22Rv1 (cell line): ENCODE data around the gene BCR.

Source experiments
- H3K27ac ChIP-seq: fragments of 450-650 bp; 2 replicates; pipeline ENCODE4 v1.5.1; 2017
- ZFX ChIP-seq: fragments of 450-650 bp; IDR thresholded peaks from 2 replicates; pipeline ENCODE4 v1.6.1; 2017; ENCODE audit warnings: antibody characterized with exemption, borderline replicate concordance
- TF ChIP-seq, protein P1 (sequence below): fragments of 450-650 bp; IDR thresholded peaks from 2 replicates; pipeline ENCODE4 v1.5.1; 2017; ENCODE audit warnings: mild to moderate bottlenecking

Gene BCR

DNA sequence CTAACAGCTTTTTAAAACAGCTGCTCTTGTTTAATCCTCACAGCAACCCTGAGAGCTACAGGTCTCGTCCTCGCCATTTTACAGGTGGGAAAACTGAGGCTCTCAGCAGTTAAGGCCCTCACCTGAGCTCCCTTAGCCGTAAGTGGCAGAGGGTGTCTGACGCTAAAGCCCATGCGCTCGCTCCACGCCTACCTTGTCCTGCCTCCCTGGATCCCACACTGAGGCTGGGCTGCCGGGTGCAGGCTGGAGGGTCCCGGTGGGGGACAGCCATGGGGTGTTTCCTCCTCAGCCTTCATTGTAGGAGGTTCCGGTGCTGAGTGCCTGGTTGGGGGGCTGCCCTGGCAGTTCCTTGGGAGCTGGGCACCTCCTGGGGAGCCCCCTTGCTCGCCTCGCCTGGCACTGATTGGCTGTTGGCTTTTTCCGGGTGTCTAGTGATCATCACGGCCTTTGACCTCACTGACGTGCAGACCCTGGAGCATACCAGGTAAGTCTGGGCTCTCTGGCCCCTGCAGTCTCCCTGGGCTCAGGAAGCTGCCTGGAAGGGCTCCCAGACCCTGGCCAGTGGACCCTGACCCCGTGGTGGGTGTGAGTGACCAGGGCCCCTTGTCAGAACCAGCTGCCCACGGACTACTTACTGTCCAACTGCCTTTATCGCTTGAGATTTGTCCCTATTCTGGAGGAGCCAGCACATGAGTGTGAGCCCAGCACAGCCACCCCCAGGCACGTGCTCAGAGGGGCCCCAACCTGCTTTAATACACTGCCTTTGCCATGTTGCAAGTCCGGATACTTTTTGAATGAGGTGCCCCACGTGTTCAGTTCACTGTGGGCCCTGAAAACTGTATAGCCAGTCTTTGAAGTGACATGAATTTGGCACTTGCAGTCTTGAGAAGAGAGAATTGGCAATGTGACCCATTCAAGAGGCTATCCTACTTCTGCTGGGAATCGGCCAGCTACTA, 22.5 kb upstream of the BCR start:
- no peak for TF ChIP-seq ZFX
- TF ChIP-seq, protein P1, sequence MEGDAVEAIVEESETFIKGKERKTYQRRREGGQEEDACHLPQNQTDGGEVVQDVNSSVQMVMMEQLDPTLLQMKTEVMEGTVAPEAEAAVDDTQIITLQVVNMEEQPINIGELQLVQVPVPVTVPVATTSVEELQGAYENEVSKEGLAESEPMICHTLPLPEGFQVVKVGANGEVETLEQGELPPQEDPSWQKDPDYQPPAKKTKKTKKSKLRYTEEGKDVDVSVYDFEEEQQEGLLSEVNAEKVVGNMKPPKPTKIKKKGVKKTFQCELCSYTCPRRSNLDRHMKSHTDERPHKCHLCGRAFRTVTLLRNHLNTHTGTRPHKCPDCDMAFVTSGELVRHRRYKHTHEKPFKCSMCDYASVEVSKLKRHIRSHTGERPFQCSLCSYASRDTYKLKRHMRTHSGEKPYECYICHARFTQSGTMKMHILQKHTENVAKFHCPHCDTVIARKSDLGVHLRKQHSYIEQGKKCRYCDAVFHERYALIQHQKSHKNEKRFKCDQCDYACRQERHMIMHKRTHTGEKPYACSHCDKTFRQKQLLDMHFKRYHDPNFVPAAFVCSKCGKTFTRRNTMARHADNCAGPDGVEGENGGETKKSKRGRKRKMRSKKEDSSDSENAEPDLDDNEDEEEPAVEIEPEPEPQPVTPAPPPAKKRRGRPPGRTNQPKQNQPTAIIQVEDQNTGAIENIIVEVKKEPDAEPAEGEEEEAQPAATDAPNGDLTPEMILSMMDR: no peak
- H3K27ac ChIP-seq: no peak overlapping the region

DNA sequence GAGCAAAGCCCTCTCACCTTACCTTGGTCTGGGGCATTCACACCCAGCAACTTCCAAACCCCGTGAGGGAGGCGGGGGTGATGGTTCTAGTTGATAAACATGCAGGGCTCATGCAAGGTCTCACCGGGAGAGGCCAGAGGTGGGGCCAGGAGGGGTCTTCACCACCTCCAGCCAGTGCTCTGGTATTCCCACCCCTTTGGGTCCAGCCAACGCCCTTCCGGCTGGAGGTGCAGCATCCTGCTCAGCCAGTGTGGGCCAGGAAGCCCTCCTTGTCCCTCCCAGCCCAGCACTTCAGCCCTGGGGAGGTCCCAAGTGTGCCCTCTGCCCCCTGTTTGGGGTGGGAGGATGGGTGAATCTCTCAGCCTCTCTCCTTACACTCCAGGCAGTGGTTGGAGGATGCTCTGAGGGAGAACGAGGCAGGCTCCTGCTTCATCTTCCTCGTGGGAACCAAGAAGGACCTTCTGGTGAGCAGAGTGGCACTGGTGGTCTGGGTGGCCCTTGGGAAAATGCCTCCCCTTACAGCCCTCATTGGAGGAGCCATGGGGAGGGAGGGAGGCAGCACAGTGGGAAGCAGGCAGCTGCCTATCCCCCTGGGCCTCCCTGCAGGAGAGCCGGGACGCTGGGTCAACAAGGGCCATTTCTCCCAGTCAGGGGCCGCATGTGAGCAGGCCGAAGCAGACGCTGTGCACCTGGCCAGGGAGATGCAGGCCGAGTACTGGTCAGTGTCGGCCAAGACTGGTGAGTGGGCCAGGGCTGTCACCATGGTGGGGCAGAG, 21.6 kb upstream of the BCR start:
- H3K27ac ChIP-seq: no peak overlapping the region
- TF ChIP-seq ZFX: no peak
- TF ChIP-seq, protein P1: no peak

DNA sequence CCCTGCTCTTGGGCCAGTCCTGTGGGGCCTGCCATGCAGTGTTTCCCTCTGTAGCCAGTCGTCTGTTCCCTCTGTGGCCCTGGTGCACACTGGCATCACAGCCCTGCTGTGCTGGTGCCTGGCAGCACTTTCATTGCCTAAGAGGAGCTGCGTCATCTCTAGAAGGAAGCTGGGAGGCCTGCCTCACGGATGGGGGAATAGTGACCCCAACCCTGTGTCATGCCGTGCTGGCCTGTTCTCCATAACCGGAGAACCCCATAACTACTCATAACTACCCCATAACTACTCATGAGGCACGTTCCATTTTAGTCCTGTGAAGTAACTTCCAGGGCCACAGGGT, 21.0 kb upstream of the BCR start:
- H3K27ac ChIP-seq: no peak overlapping the region
- no peak for TF ChIP-seq ZFX
- TF ChIP-seq, protein P1: no peak

DNA sequence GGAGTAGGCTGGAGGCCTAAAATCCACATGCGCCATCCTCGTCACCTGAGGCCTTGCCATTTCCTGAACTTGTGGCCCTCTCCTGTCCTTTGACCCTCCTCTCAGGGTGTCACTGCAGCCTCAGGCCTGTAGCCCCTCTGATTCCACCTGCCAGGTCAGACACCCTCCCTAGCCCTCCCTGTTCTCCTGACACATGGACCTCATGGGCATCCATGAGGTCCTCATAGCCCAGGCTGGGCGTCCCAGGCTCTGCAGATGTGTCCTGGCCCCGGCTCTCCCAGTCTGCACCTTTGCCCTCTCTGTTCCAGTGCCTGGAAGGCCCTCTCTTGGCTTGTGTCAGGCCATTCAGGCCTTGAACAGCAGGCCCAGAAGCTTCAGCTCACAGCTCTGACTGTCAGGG, 19.3 kb upstream of the BCR start:
- no peak overlapping the region for H3K27ac ChIP-seq

DNA sequence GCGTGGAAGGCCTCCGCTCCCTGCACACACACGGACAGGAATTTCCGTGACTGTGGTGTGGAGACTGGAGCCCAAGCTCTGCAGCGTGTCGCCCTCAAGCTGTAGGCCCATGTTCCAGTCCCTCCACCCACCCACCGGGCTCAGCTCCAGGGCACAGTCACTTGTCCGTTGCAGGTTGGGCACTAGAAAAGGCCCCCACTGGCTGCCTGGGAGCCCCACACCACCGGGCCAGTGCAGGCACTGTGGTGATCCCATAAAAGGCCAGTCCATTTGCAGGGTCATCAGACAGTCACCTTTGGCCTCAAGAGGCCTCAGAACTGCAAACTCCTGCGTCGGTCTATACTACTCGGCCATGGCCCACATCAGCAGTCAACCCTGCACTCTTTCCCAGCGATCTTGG, 18.7 kb upstream of the BCR start:
- no peak for TF ChIP-seq ZFX
- TF ChIP-seq, protein P1: no peak
- no peak overlapping the region for H3K27ac ChIP-seq

More for the DNA sequence above, 19.3 kb upstream of the BCR start:
- TF ChIP-seq, protein P1: no peak
- no peak for TF ChIP-seq ZFX

DNA sequence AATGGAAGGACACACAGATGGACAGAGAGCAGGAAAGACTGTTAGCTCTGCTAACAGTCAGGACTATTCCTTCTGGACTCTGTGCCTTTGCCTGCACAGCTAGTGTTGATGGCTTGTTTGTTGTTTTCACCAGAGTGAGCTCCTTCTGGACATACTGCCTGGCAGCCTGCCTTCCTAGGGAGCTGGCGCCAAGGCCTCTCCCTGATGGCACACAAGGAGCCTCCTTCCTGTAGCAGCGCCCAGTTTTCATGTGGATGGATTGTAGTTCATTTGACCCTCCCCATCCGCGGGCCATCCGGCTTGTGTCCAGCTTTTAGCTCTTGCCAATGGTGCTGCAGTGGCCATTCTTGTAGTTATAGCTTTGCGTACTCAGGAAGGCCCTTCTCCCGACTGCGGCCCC, 16.6 kb upstream of the BCR start:
- TF ChIP-seq, protein P1: no peak
- TF ChIP-seq ZFX: no peak
- 0 out of 2 replicates have a peak overlapping the region, but pooled peaks have one; percentile 10 for H3K27ac ChIP-seq
